Measurements from ENCODE around the gene IGFL2.
"Not testable (repeated sequence)": the region's sequence is repeated elsewhere in the genome, so short reads cannot be mapped to it uniquely, and the experiment has no call there.

The IGFL2 gene

GRCh38 chr19:46144756-46145155 is 3.3 kb upstream of the IGFL2 start:
- DNase-seq: no peak

- DNase-seq: no peak
Observed at GRCh38 chr19:46147166-46147740, 785 bp upstream of the IGFL2 start.

GRCh38 chr19:46150606-46151005 is 2.6 kb downstream of the IGFL2 start:
- no peak for DNase-seq

- DNase-seq: no peak
Observed at GRCh38 chr19:46155237-46155636, 7.2 kb downstream of the IGFL2 start.

- no peak for DNase-seq
Observed at GRCh38 chr19:46159418-46160232, 11.6 kb downstream of the IGFL2 start.

- no peak for DNase-seq
Observed at GRCh38 chr19:46160233-46160775, 12.3 kb downstream of the IGFL2 start.

GRCh38 chr19:46161642-46162257 is 13.7 kb downstream of the IGFL2 start:
- not testable (repeated sequence) for DNase-seq

- no peak for DNase-seq
Observed at GRCh38 chr19:46162731-46163130, 14.7 kb downstream of the IGFL2 start.

GRCh38 chr19:46173886-46174480 is 25.9 kb downstream of the IGFL2 start:
- DNase-seq: no peak

- no peak for DNase-seq
Observed at GRCh38 chr19:46176116-46176860, 28.2 kb downstream of the IGFL2 start.

GRCh38 chr19:46179076-46179759 is 31.2 kb downstream of the IGFL2 start:
- no peak for DNase-seq

GRCh38 chr19:46180701-46181387 is 32.8 kb downstream of the IGFL2 start:
- no peak for DNase-seq

- no peak for DNase-seq
Observed at GRCh38 chr19:46181388-46181779, 33.3 kb downstream of the IGFL2 start.

GRCh38 chr19:46182476-46182875 is 34.4 kb downstream of the IGFL2 start:
- no peak for DNase-seq

- not testable (repeated sequence) for DNase-seq
Observed at GRCh38 chr19:46184775-46185710, 37.0 kb downstream of the IGFL2 start.

- DNase-seq: no peak
Observed at GRCh38 chr19:46186101-46186716, 38.2 kb downstream of the IGFL2 start.

- DNase-seq: no peak
Observed at GRCh38 chr19:46186717-46187101, 38.7 kb downstream of the IGFL2 start.

- no peak for DNase-seq
Observed at GRCh38 chr19:46189971-46190888, 42.2 kb downstream of the IGFL2 start.

GRCh38 chr19:46191356-46191755 is 43.3 kb downstream of the IGFL2 start:
- no peak for DNase-seq

Data from stimulated activated CD4-positive, alpha-beta T cell treated with anti-CD3 and anti-CD28 coated beads, Interleukin-4, amount 100 ng/mL, for 24 hours (primary cell).